ENCODE measurements around the gene PCDHB16.
"Not testable (repeated sequence)": the region's sequence is repeated elsewhere in the genome, so short reads cannot be mapped to it uniquely, and the experiment has no call there.

PCDHB16 gene

GRCh38 chr5:141184117-141184855 is 2.1 kb downstream of the PCDHB16 start:
- DNase-seq (ENCODE audit: low read depth) = not testable (repeated sequence)

GRCh38 chr5:141186897-141187512 is 4.8 kb downstream of the PCDHB16 start, which contains the start of gene PCDHB9:
Gene PCDHB9, plus strand, starts transcription at chr5:141187161. Its CDS starts 158 bp downstream, at chr5:141187319.
- no peak for DNase-seq (ENCODE audit: low read depth)

DNA sequence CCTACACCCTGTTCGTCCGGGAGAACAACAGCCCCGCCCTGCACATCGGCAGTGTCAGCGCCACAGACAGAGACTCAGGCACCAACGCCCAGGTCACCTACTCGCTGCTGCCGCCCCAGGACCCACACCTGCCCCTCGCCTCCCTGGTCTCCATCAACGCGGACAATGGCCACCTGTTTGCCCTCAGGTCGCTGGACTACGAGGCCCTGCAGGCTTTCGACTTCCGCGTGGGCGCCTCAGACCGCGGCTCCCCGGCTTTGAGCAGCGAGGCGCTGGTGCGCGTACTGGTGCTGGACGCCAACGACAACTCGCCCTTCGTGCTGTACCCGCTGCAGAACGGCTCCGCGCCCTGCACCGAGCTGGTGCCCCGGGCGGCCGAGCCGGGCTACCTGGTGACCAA is 6.5 kb downstream of the PCDHB16 start:
- not testable (repeated sequence) for DNase-seq (ENCODE audit: low read depth)

DNA sequence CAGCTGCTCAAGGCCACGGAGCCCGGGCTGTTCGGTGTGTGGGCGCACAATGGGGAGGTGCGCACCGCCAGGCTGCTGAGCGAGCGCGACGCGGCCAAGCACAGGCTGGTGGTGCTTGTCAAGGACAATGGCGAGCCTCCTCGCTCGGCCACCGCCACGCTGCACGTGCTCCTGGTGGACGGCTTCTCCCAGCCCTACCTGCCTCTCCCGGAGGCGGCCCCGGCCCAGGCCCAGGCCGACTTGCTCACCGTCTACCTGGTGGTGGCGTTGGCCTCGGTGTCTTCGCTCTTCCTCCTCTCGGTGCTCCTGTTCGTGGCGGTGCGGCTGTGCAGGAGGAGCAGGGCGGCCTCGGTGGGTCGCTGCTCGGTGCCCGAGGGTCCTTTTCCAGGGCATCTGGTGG is 6.9 kb downstream of the PCDHB16 start:
- not testable (repeated sequence) for DNase-seq (ENCODE audit: low read depth)

DNA sequence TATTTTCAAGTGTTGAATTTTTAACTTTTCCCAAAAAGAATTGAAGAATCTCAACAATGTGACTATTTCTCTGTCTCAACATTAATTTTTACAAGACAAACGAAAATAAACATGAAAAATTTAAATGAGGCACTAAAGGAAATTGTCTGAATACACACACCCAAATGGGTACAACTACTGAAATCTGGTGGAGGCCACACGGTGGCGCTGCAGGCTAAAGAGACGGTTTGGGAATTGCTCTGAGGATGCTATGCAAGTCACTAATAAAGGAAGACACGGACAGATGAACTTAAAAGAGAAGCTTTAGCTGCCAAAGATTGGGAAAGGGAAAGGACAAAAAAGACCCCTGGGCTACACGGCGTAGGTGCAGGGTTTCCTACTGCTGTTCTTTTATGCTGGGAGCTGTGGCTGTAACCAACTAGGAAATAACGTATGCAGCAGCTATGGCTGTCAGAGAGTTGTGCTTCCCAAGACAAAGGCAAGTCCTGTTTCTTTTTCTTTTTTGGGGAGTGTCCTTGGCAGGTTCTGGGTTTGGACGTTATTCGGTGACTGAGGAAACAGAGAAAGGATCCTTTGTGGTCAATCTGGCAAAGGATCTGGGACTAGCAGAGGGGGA is 10.0 kb downstream of the PCDHB16 start, which contains the start of gene PCDHB10:
Gene PCDHB10, plus strand, starts transcription at position 244 of the 616 bp plus-strand sequence. Its CDS starts 200 bp downstream, at position 444.
- no peak for DNase-seq (ENCODE audit: low read depth)

GRCh38 chr5:141194332-141194731 is 12.1 kb downstream of the PCDHB16 start:
- DNase-seq (ENCODE audit: low read depth) = not testable (repeated sequence)

GRCh38 chr5:141196363-141196762 is 14.2 kb downstream of the PCDHB16 start:
- DNase-seq (ENCODE audit: low read depth) = no peak

DNA sequence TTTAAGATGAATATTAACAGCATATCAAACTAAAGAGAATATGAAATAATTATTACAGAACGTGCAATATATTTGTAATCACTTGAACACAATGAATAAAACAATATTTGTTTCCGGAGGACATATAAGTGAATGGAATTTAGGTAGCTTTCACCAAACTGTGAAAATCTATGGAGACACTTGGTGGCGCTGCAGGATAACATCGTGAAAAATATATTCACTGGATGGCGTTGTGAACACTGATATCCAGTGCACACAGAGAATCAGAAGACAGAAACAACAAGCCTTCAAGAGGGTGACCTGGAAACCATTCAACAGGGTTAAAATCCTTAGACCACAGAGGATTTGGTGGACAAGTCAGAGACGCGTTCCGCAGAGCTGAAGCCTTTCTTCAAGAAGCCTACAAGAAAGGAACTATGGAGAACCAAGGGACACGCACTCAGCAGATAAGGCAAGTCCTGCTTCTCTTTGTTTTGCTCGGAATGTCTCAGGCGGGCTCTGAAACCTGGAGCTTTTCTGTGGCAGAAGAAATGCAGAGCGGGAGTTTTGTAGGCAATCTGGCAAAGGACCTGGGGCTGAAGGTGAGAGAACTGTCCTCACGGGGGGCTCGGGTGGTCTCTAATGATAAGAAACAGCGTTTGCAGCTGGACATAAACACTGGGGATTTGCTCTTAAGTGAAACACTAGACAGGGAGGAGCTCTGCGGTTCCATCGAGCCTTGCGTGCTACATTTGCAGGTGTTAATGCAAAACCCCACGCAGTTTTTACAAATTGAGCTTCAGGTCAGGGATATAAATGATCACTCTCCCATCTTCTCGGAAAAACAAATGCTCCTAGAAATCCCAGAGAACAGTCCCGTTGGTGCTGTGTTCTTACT is 17.4 kb downstream of the PCDHB16 start, which contains the start of gene PCDHB11:
Gene PCDHB11, plus strand, starts transcription at position 269 of the 877 bp plus-strand sequence. Its CDS starts 148 bp downstream, at position 417.
- no peak for DNase-seq (ENCODE audit: low read depth)

GRCh38 chr5:141201126-141201525 is 18.9 kb downstream of the PCDHB16 start:
- not testable (repeated sequence) for DNase-seq (ENCODE audit: low read depth)

DNA sequence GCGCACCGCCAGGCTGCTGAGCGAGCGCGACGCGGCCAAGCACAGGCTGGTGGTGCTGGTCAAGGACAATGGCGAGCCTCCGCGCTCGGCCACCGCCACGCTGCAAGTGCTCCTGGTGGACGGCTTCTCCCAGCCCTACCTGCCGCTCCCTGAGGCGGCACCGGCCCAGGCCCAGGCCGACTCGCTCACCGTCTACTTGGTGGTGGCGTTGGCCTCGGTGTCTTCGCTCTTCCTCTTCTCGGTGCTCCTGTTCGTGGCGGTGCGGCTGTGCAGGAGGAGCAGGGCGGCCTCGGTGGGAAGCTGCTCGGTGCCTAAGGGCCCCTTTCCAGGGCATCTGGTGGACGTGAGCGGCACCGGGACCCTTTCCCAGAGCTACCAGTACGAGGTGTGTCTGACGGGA is 19.5 kb downstream of the PCDHB16 start:
- not testable (repeated sequence) for DNase-seq (ENCODE audit: low read depth)

- DNase-seq (ENCODE audit: low read depth) = no peak
Measured at GRCh38 chr5:141208478-141208877, 26.3 kb downstream of the PCDHB16 start, which contains the start of gene PCDHB12. Gene PCDHB12, plus strand, starts transcription at chr5:141208719. Its CDS starts 189 bp downstream, at chr5:141208908.

- DNase-seq (ENCODE audit: low read depth) = not testable (repeated sequence)
Measured at GRCh38 chr5:141210281-141210680, 28.1 kb downstream of the PCDHB16 start.

- not testable (repeated sequence) for DNase-seq (ENCODE audit: low read depth)
Measured at GRCh38 chr5:141210849-141211248, 28.7 kb downstream of the PCDHB16 start.

DNA sequence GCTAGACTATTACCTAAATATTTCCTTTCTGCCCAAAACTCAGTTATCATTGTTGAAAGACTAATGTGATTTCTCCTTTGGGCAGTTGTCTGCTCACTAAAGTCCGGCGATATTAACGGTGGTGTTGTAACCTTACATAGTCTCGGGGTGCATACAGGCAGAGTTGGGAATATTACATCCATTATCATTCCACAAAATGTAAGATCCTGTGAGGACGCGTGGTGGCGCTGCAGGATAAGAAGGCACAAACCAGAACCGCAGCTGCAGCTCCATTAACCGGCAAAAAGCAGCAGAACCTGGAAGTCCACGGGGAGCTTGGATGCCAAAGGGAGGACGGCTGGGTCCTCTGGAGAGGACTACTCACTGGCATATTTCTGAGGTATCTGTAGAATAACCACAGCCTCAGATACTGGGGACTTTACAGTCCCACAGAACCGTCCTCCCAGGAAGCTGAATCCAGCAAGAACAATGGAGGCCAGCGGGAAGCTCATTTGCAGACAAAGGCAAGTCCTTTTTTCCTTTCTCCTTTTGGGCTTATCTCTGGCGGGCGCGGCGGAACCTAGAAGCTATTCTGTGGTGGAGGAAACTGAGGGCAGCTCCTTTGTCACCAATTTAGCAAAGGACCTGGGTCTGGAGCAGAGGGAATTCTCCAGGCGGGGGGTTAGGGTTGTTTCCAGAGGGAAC is 31.6 kb downstream of the PCDHB16 start, which contains the start of gene PCDHB13:
Gene PCDHB13, plus strand, starts transcription at position 264 of the 684 bp plus-strand sequence. Its CDS starts 205 bp downstream, at position 469.
- not testable (repeated sequence) for DNase-seq (ENCODE audit: low read depth)

- DNase-seq (ENCODE audit: low read depth) = not testable (repeated sequence)
Measured at GRCh38 chr5:141214583-141214982, 32.4 kb downstream of the PCDHB16 start.

- not testable (repeated sequence) for DNase-seq (ENCODE audit: low read depth)
Measured at GRCh38 chr5:141215504-141215903, 33.3 kb downstream of the PCDHB16 start.

DNA sequence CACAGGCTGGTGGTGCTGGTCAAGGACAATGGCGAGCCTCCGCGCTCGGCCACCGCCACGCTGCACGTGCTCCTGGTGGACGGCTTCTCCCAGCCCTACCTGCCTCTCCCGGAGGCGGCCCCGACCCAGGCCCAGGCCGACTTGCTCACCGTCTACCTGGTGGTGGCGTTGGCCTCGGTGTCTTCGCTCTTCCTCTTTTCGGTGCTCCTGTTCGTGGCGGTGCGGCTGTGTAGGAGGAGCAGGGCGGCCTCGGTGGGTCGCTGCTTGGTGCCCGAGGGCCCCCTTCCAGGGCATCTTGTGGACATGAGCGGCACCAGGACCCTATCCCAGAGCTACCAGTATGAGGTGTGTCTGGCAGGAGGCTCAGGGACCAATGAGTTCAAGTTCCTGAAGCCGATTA is 33.8 kb downstream of the PCDHB16 start:
- not testable (repeated sequence) for DNase-seq (ENCODE audit: low read depth)

- DNase-seq (ENCODE audit: low read depth) = no peak
Measured at GRCh38 chr5:141223112-141223783, 41.1 kb downstream of the PCDHB16 start, which contains the start of gene PCDHB14. Gene PCDHB14, plus strand, starts transcription at chr5:141223343. Its CDS starts 163 bp downstream, at chr5:141223506.

DNA sequence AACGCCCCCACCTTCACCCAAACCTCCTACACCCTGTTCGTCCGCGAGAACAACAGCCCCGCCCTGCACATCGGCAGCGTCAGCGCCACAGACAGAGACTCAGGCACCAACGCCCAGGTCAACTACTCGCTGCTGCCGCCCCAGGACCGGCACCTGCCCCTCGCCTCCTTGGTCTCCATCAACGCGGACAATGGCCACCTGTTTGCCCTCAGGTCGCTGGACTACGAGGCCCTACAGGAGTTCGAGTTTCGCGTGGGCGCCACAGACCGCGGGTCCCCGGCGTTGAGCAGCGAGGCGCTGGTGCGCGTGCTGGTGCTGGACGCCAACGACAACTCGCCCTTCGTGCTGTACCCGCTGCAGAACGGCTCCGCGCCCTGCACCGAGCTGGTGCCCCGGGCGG is 42.7 kb downstream of the PCDHB16 start:
- DNase-seq (ENCODE audit: low read depth) = not testable (repeated sequence)

GRCh38 chr5:141225421-141225820 is 43.2 kb downstream of the PCDHB16 start:
- DNase-seq (ENCODE audit: low read depth) = not testable (repeated sequence)

Data from HS-27A (cell line).